Muscle layer of colon (tissue), 2 donors: ENCODE results near the gene ADAM29.

Experiments used
- H3K27ac ChIP-seq: one replicate; pipeline ENCODE4 v1.7.0; 2013; ENCODE audit warnings: low read depth, mild to moderate bottlenecking, low read length, moderate library complexity
- H3K27me3 ChIP-seq, 2 donors: one replicate each; pipeline ENCODE4 v1.7.0; 2013; ENCODE audit warnings: low read length in 2 of 2, mild to moderate bottlenecking in 2 of 2; ENCODE audit not compliant: insufficient read depth in 2 of 2, control insufficient read depth in 1 of 2
- H3K36me3 ChIP-seq: one replicate; pipeline ENCODE4 v1.7.0; 2013; ENCODE audit warnings: mild to moderate bottlenecking, low read length; ENCODE audit not compliant: insufficient read depth
- H3K4me1 ChIP-seq: one replicate; pipeline ENCODE4 v1.7.0; 2013; ENCODE audit warnings: mild to moderate bottlenecking, low read length; ENCODE audit not compliant: insufficient read depth
- H3K4me3 ChIP-seq, 2 donors: one replicate each; pipeline ENCODE4 v1.7.0; 2013; ENCODE audit warnings: low read length in 2 of 2, low read depth in 1 of 2, mild to moderate bottlenecking in 1 of 2, moderate library complexity in 1 of 2
- H3K9ac ChIP-seq: one replicate; pipeline ENCODE4 v1.7.0; 2013; ENCODE audit warnings: low read length
- H3K9me3 ChIP-seq: one replicate; pipeline ENCODE4 v1.7.0; 2013; ENCODE audit warnings: mild to moderate bottlenecking, low read length
- donor health status: abdominal sarcoma.
- donor health status: Adenocarcinoma of cecum.

Gene ADAM29

DNA sequence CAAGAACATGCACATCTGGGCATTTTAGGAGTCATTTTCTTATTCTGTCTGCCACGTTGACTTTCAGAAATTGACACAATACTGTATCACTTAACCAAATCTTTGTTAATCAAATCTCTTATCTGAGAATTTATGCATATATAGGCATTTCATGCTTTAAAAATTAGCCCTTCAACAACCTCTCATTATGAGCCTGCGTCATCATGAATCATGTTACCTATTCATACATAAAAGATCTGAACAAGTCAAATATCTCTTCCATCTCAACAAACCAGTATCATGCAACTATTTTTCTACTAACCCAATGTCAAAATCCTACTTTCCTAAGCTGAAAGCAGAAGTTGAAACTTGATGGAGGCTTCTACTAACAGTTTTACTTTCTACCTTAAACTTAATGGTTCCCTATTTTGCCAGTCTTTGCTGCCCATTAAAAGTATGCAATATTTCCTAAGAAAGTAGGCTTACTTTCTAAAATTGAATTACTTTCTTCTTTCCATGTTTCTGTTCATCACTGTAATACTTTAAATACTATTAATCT is 1.8 kb downstream of the ADAM29 start:
- H3K9me3 ChIP-seq: no peaks in the 10 kb centered on the region
- no peak overlapping the region for H3K4me3 ChIP-seq
- H3K9ac ChIP-seq: no peak overlapping the region
- H3K36me3 ChIP-seq: no peaks in the 10 kb centered on the region
- no peaks in the 10 kb centered on the region for H3K4me1 ChIP-seq
- H3K27ac ChIP-seq: no peak overlapping the region
- H3K27me3 ChIP-seq: no peaks in the 10 kb centered on the region

DNA sequence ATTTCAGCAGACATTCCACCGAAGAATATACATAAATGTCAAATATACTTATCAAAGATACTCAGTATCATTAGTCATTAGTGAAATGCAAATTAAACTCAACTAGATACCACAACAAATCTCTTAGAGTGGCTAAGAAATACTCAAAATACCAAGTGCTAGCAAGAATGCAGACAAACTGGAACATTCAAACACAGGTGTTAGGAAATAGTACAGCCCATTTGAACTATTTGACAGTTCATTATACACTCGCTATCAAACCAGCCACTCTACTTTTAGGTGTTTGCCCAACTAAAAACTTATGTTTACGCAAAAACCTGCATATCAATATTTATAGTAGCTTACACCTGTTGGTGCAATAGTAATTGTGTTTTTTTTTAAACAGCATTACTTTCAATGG is 8.8 kb downstream of the ADAM29 start:
- Histone ChIP-seq H3K4me3 (no peak overlapping the region), H3K9me3 (no peaks in the 10 kb centered on the region), H3K36me3 (no peaks in the 10 kb centered on the region), H3K4me1 (no peaks in the 10 kb centered on the region), H3K9ac (no peak overlapping the region), H3K27me3 (no peaks in the 10 kb centered on the region), H3K27ac (no peak overlapping the region)

DNA sequence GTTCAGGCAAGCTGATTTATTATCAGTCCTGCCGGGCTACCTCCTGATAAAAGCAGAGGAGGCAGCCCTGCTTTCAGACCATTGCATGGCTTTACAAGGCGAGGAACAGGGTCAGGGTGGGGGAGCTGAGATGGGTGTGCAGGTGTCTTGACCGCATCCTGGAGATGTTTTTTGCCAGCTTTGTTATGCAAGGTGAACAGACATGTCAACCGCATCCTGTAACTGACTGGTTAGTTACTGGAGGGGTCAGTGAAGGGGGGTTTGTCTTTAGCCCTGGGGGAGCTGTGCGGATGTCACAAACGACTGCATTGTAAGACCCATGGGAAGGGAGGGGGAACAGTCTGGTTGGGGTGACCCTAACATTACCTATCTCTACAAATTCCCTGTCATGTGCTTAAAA is 10.0 kb downstream of the ADAM29 start:
- H3K4me1 ChIP-seq: no peaks in the 10 kb centered on the region
- no peak overlapping the region for H3K27ac ChIP-seq
- H3K36me3 ChIP-seq: no peaks in the 10 kb centered on the region
- H3K9ac ChIP-seq: no peak overlapping the region
- no peaks in the 10 kb centered on the region for H3K9me3 ChIP-seq
- H3K4me3 ChIP-seq: no peak overlapping the region
- no peaks in the 10 kb centered on the region for H3K27me3 ChIP-seq

DNA sequence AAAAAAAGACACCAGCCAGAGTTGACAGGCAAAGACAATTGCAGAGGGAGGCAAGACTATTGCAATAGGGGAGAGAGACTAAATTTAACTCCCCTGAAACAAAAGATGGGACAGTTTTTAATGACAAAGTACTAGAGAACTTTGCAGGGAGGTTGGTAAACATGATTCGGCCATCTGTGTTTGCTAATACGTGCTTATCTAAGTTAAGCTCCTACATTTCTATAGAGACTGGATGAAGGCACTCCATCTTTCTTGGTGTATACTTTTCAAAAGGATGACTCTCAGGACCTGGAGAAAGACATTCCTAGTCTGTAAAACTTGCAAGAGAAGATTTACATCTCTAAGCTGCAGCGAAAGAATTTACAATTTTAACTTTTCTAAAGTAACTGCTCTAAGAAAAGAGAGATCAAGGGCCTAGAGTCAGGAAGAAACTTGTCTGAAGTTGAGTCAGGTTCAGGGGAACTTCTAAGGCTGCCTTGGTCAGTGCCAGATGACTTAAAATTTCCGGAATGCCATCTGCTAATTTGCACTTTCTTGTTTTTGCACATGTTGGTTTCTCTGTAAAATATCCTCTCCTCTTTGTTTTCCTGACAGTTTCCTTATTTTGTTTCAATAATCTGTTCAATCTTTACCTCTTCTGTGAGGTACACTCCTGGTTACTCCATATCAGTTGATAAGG is 10.6 kb downstream of the ADAM29 start:
- H3K9me3 ChIP-seq: no peaks in the 10 kb centered on the region
- no peaks in the 10 kb centered on the region for H3K36me3 ChIP-seq
- no peaks in the 10 kb centered on the region for H3K27me3 ChIP-seq
- H3K4me1 ChIP-seq: no peaks in the 10 kb centered on the region
- no peak overlapping the region for H3K9ac ChIP-seq
- no peak overlapping the region for H3K27ac ChIP-seq
- H3K4me3 ChIP-seq: no peak overlapping the region

DNA sequence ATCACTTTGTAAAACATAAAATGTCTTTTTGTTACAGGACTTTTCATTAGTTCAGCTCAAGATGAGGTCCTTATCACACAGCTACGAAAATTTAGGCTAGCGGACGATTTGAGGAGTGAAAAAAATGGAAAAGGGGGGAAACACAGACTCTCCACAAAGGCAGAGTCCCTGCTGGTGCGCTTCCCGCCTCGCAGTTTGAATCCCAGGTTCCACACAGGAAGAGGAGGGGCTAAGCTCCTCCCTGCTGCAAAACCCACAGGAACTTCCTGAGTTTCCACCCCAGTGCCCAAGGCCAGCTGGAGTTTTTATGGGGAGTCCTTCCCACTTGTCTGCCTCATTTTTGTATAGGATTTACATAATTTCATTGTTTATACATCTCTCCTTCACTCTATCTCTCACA is 11.2 kb downstream of the ADAM29 start:
- no peaks in the 10 kb centered on the region for H3K27me3 ChIP-seq
- no peaks in the 10 kb centered on the region for H3K9me3 ChIP-seq
- H3K27ac ChIP-seq: no peak overlapping the region
- no peaks in the 10 kb centered on the region for H3K36me3 ChIP-seq
- no peak overlapping the region for H3K4me3 ChIP-seq
- H3K4me1 ChIP-seq: no peaks in the 10 kb centered on the region
- H3K9ac ChIP-seq: no peak overlapping the region

DNA sequence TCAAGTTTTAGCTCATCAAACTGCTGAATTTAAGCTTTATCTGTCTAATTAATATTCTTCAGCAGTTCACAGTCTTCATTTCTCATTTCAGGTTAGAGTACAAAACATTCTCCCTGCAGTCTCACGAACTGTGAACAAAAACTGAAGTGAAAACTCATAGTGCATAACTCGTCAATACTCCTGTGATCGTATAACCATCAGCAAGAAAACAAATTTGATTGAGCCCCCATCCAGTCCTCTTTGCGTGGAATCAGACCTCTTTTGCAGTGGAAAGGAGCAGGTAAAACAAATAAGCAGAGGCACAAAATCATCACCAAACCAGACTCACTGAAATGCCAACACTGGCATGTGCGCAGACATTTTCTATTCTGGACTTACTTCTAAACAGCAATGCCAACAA is 12.7 kb downstream of the ADAM29 start:
- no peak overlapping the region for H3K9ac ChIP-seq
- no peaks in the 10 kb centered on the region for H3K36me3 ChIP-seq
- no peak overlapping the region for H3K27ac ChIP-seq
- H3K4me3 ChIP-seq: no peak overlapping the region
- H3K27me3 ChIP-seq: no peaks in the 10 kb centered on the region
- no peaks in the 10 kb centered on the region for H3K9me3 ChIP-seq
- no peaks in the 10 kb centered on the region for H3K4me1 ChIP-seq

DNA sequence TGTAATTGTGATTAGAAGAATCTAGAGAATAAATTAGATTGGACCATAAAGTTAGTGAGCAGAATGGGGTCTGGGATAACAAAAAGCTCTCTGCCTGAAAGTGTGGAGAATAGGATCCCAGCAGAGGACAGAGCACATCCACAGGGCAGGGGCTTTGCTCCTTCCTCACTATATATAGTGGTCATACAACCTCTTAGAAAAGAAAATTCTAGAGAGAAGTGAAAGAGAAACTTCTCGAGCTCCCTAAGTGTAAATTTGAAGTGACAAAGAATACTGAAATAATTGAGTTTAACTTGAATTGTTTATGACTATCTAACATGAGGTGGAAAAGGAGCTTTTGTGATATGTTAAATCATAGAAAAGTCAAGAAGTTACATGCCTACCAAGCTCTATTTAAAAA is 14.9 kb downstream of the ADAM29 start:
- H3K27ac ChIP-seq: no peak overlapping the region
- no peaks in the 10 kb centered on the region for H3K27me3 ChIP-seq
- H3K4me3 ChIP-seq: no peak overlapping the region
- no peaks in the 10 kb centered on the region for H3K4me1 ChIP-seq
- H3K36me3 ChIP-seq: no peaks in the 10 kb centered on the region
- H3K9ac ChIP-seq: no peak overlapping the region
- H3K9me3 ChIP-seq: no peaks in the 10 kb centered on the region

DNA sequence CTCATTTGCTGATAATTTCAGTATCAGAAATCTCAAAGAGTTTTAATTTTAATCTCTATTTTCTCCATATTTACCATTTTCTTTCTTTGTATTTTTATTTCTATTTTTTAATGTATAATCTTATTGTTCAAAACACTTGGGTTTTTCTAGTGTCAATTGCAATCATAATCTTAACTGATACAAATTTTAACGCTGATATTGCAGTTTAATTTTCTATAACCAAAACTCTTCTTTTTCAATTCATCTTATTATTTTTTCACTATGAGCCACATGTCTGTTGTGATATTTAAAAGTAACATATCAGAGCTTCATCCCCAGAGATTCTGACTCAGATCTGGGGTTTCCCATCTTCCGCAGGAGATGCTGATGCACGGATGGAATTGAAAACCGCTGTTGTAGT is 16.2 kb downstream of the ADAM29 start:
- Histone ChIP-seq H3K9me3 (no peaks in the 10 kb centered on the region), H3K9ac (no peak overlapping the region), H3K27ac (no peak overlapping the region), H3K36me3 (no peaks in the 10 kb centered on the region), H3K4me3 (no peak overlapping the region), H3K4me1 (no peaks in the 10 kb centered on the region), H3K27me3 (no peaks in the 10 kb centered on the region)

DNA sequence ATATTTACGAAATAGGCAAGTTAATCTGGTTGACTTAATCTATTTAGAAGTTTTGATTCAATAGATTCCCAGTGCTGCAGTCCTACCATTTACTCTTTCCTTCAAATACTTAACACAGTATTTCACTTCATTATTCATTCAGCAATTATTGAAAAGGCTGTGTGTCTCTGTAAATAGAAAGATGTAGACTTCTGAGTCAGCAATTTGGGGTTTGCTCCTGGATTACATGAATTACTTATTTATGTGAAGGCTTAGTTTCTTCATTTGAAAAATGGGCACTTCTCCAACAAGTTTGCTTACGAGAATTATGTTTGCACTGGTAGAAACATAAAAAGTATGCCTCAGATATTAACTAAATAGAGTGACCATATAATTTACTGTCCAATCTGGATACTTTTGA is 17.4 kb downstream of the ADAM29 start:
- H3K27me3 ChIP-seq: no peaks in the 10 kb centered on the region
- no peak overlapping the region for H3K4me3 ChIP-seq
- H3K9me3 ChIP-seq: no peaks in the 10 kb centered on the region
- H3K27ac ChIP-seq: no peak overlapping the region
- H3K4me1 ChIP-seq: no peaks in the 10 kb centered on the region
- no peak overlapping the region for H3K9ac ChIP-seq
- H3K36me3 ChIP-seq: no peaks in the 10 kb centered on the region

DNA sequence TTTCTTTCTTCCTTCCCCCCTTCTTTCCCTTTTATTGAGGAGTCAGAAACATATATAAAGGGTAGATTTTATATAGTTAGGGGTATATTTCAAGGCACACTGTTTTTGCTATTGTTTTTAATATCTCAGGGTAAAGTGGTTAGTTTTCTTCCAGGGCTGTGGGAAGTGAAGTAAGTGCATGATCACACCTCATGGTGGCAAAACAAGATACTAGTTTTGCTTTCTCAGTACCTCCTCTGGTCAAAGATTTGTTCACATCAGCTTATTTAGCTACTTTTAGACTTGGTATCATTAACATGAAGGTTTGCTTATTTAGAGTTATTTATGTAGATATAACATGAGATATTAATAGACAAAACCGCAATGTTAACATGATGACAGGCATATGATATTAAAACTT is 21.8 kb downstream of the ADAM29 start:
- no peaks in the 10 kb centered on the region for H3K36me3 ChIP-seq
- H3K27ac ChIP-seq: no peak overlapping the region
- no peaks in the 10 kb centered on the region for H3K4me1 ChIP-seq
- H3K9ac ChIP-seq: no peak overlapping the region
- no peaks in the 10 kb centered on the region for H3K27me3 ChIP-seq
- H3K9me3 ChIP-seq: no peaks in the 10 kb centered on the region
- H3K4me3 ChIP-seq: no peak overlapping the region

DNA sequence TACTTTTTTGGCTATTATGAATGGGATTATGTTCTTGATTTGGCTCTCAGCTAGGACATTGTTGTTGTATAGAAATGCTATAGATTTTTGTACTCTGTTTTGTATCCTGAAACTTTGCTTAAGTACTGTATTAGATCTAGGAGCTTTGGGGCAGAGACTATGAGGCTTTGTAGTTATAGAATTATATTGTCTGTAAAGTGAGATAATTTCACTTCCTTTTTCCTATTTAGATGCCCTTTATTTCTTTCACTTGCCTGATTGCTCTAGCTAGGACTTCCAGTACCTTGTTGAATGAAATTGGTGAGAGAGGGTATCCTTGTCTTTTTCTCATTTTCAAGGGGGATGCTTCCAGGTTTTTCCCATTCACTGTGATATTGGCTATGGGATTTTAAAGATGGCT is 28.1 kb downstream of the ADAM29 start:
- H3K9me3 ChIP-seq: no peaks in the 10 kb centered on the region
- H3K27me3 ChIP-seq: no peaks in the 10 kb centered on the region
- H3K4me3 ChIP-seq: no peak overlapping the region
- no peaks in the 10 kb centered on the region for H3K4me1 ChIP-seq
- H3K27ac ChIP-seq: no peak overlapping the region
- no peak overlapping the region for H3K9ac ChIP-seq
- H3K36me3 ChIP-seq: no peaks in the 10 kb centered on the region

DNA sequence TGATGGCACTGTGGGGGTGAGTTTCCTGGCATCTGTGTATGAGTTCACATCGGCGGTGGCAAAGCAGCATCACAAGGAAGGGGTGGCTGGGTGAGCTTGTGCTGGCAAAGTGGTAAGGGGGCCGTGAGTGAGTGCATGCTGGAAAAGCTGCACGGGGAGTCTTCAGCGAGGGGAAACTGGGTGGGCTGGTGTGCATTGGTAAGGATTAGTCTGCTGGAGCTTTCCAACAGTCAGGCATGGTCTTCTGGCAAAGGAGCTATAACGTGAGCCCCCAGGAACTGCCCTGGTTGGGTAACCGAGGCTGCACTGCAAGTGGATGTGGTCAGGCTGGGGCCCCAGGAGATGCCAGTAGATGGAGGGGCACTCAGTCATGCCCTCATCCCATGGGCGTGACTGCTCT is 30.7 kb downstream of the ADAM29 start:
- Histone ChIP-seq H3K4me1 (no peaks in the 10 kb centered on the region), H3K4me3 (no peak overlapping the region), H3K9ac (no peak overlapping the region), H3K27ac (no peak overlapping the region), H3K27me3 (no peaks in the 10 kb centered on the region), H3K9me3 (no peaks in the 10 kb centered on the region), H3K36me3 (no peaks in the 10 kb centered on the region)
